Heart right ventricle (tissue), 16 donors: Measurements from ENCODE around the gene LNX2. TPM values are rescaled to one million over a fixed set of nuclear protein-coding genes. Genes with fewer than 3 reads are reported as not detected.
A peak's percentile ranks its signal among the peaks of the same experiment; 100 is the strongest.

ENCODE experiments used
- ATAC-seq, 8 donors: fragments of 200-7000 bp; cut with Tn5 transposase; one replicate each; pipeline ENCODE4 v1.9.1; 2020; ENCODE audit warnings: mild to moderate bottlenecking in 8 of 8, moderate library complexity in 8 of 8, moderate number of reproducible peaks in 1 of 8
- DNase-seq, 2 donors: peaks; one replicate each; pipeline ENCODE4 v3.0.0-alpha.2; 2020
- H3K27ac ChIP-seq, 10 donors: fragments of 200-600 bp; sonication (generic) in 2 of 10; one replicate each; pipeline versions ENCODE4 v1.5.0 to v1.8.0; 2020 to 2022; ENCODE audit warnings: mild to moderate bottlenecking in 3 of 10
- H3K27me3 ChIP-seq, 7 donors: fragments of 200-600 bp; one replicate each; pipeline ENCODE4 v1.8.0; 2021 to 2022; ENCODE audit warnings: mild to moderate bottlenecking in 2 of 7
- H3K36me3 ChIP-seq, 9 donors: fragments of 200-600 bp; sonication (generic) in 1 of 9; one replicate each; pipeline versions ENCODE4 v1.5.0 to v1.8.0; 2020 to 2022; ENCODE audit warnings: mild to moderate bottlenecking in 2 of 9
- H3K4me1 ChIP-seq, 9 donors: fragments of 200-600 bp; sonication (generic) in 1 of 9; one replicate each; pipeline versions ENCODE4 v1.5.0 to v1.8.0; 2020 to 2022; ENCODE audit warnings: mild to moderate bottlenecking in 4 of 9
- H3K4me3 ChIP-seq, 10 donors: fragments of 200-600 bp; sonication (generic) in 2 of 10; one replicate each; pipeline versions ENCODE4 v1.5.0 to v1.8.0; 2020 to 2022; ENCODE audit warnings: mild to moderate bottlenecking in 7 of 10, moderate library complexity in 2 of 10
- H3K9me3 ChIP-seq, 11 donors: fragments of 200-600 bp in 10 of 11; sonication (generic) in 2 of 11; one replicate each; pipeline versions ENCODE4 v1.5.0 to v1.8.0; 2013 to 2022; ENCODE audit warnings: mild to moderate bottlenecking in 2 of 11, control low read depth in 1 of 11, moderate library complexity in 1 of 11
- CTCF ChIP-seq, 9 donors: fragments of 200-600 bp; sonication (generic) in 2 of 9; IDR thresholded peaks; one replicate each; pipeline versions ENCODE4 v1.5.0 to v1.8.0; 2021 to 2022; ENCODE audit warnings: antibody characterized with exemption in 9 of 9, mild to moderate bottlenecking in 5 of 9, moderate library complexity in 1 of 9
- WGBS, 2 donors: extraction: QIAGEN DNeasy Blood & Tissue Kit; methylation state at CpG; one replicate each; pipeline ENCODE4 v1.1.7; 2013; ENCODE audit warnings: inconsistent platforms in 1 of 2; 5-methylcytosine and 5-hydroxymethylcytosine counted together
- intact Hi-C, 10 donors: fragments of 100-400 bp; cut with DNase I; formaldehyde crosslinking; loops; one replicate each; pipeline versions ENCODE4 v1.11.1 to v1.14.2; 2022
- polyA plus RNA-seq, 2 donors: library from polyadenylated mRNA; stranded (reverse); fragments of 200-250 nt; gene quantifications; one replicate each; pipeline ENCODE4 v1.2.3, GENCODE V29; 2013
- total RNA-seq, 10 donors: library from RNA; stranded (reverse); fragmentation: NEBNext Ultra II Directional in 3 of 10; extraction: Animal tissue kit (Norgen Biotek cat#: 25700) in 3 of 10; gene quantifications; one replicate each; pipeline versions ENCODE4 v1.2.1 to v1.2.4, GENCODE V29; 2021 to 2023
- donor health status: Arrhythmogenic right ventricular cardiomyopathy.
- donor health status: ischemic (EF 13 %, LVEDD 7.1; RV severe dilation, severe dysfunction).
- donor health status: healthy with polysubstance abuse.
- donor health status: DM: no; HTN: yes; CAD: no.
- donor health status: DM: no; HTN: no; CAD: no.
- donor health status: ischemic (EF 25% LVEDD 6.9; RV normal size, moderate dysfunction).
- donor health status: ischemic (EF 25% LVEDD 5.7; RV mildly dilated, moderate dysfunction).
- donor health status: healthy.
- donor health status: DM: yes; HTN: yes; CAD: no.
- donor health status: Ischemic cardiomyopathy.
- donor health status: ischemic (EF 35%, LVEDD 5.7; RV mildly dilated, moderate dysfunction).
- donor health status: nonischemic (EF 11% LVEDD 7.7; RV severe dilation, severe dysfunction).
- donor health status: DM: yes; HTN: yes; CAD: no.
- donor health status: PGD.
- donor health status: ischemic (EF 29% LVEDD 5.4; RV normal size, mild dysfunction).
- donor health status: nonischemic (EF 23%, LVEDD 6.1; RV moderate dilation, normal function).

LNX2 gene
- total and polyA plus RNA-seq, 12 donors: 3.5 to 22.3 (median 14.1) TPM

DNA sequence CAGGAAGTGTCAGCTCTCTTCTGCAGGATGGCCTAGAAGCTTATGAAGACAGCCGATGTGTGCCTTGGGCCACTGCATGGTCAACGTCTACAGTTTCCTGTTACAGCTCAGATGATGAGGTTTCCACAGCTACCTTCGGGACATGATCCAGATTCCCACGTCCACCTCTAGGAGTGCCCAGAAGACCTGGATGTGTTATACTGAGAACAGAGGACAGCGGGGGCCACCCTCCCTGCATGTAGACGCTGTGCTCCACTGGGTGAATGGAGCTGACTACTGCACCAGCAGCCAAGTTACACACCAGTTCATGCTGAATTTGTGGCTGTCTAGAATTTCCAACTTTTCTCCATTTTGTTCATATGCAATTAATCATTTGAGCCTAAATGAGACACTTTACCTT lies 91.4 kb downstream of the LNX2 start:
- intact Hi-C loops: loop anchor here in 1 of 10 donors (10.0 kb wide), 1 partner anchor 144 kb away; no protein-coding TSS in a partner anchor
- Histone ChIP-seq H3K27me3 (peaks cover 0 to 9% (median 0%) of the 10 kb centered on the region in 7 donors), H3K4me3 (no peak overlapping the region), H3K27ac (no peak overlapping the region), H3K36me3 (no peaks in the 10 kb centered on the region), H3K4me1 (peaks cover 0 to 8% (median 0%) of the 10 kb centered on the region in 9 donors), H3K9me3 (peaks cover 0 to 6% (median 0%) of the 10 kb centered on the region in 11 donors)
- DNase-seq (no peak), ATAC-seq (no peak)
- no peak for TF ChIP-seq CTCF (IDR thresholded peaks at IDR 0.05)
- 75 to 82% methylated on average over 6 of the region's 6 CpGs for WGBS, 2 donors

DNA sequence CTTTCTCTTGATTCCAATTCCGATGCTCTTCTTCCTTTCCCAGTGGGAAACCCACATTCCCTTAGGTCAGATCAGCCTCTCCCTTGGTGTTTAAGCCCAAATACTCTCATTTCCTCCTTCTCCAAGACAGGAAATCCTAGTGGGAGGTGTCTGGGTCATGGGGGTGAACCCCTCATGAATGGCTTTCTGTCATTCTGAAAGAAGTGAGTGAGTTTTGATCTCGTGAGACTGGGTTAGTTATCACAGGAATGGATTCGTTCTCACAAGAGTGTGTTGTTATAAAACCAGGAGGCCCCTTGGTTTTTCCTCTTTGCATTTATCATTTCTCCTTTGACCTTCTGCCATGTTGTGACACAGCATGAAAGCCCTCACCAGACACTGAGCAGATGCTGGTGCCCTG lies 93.8 kb downstream of the LNX2 start:
- Histone ChIP-seq H3K27me3 (peaks cover 0 to 17% (median 0%) of the 10 kb centered on the region in 7 donors), H3K4me1 (peaks cover 0 to 4% (median 0%) of the 10 kb centered on the region in 9 donors), H3K36me3 (no peaks in the 10 kb centered on the region), H3K27ac (no peak overlapping the region), H3K4me3 (no peak overlapping the region), H3K9me3 (peaks cover 0 to 6% (median 0%) of the 10 kb centered on the region in 11 donors)
- TF ChIP-seq CTCF (IDR thresholded peaks at IDR 0.05): no peak
- DNase-seq (no peak), ATAC-seq (no peak)
- intact Hi-C loops: loop anchor here in 1 of 10 donors (10.0 kb wide), 1 partner anchor 142 kb away; no protein-coding TSS in a partner anchor
- WGBS, 2 donors: 46 to 47% methylated on average over 3 of the region's 3 CpGs

DNA sequence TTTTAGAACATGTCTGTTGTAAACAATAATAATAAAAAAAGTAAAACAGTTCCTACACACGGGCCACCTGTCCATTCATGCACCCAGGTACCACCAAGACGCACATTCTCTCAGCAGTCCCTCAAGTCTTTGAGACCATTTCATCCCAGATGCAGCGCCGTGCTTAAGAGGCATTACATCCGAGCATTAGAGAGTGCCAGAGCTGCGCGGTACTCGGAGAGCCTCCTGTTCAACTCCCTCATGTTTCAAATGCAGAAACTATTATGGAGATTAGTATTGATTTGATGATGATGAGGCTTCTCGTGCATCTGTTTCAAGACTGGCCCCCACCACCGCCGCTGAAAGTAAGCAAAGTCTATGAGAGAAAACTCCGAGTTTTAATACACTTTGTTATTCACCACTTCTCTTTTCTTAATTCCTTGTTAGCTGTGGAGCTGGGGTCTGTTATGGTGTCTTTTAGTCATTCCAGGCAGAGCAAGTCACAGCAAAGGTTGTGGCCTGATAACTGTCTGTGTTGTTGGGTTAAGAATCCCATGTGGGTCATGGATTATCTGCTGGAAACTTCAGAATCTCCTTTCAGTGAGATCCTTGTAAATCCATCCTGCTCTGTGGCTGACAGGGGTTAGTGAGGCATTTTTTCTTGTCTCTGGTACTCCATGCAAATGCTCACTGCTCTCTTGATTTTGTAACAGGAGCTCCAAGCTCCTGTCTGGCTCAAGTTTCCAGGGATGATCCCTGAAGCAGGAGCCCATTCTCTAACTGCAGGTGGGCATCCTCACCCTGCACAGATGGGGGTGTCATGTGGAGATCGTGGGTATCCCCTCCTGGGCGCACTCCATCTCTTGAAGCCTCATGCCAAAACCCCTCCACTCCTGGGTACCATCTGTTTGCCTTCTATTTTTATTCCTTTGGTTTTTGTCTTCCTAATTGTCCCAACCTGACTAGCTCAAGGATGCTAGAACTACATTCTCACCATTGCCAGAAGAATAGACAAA lies 95.1 kb downstream of the LNX2 start:
- Histone ChIP-seq H3K27ac (no peak overlapping the region), H3K36me3 (no peaks in the 10 kb centered on the region), H3K4me3 (no peak overlapping the region), H3K4me1 (peaks cover 0 to 4% (median 0%) of the 10 kb centered on the region in 9 donors), H3K9me3 (peaks cover 0 to 6% (median 0%) of the 10 kb centered on the region in 11 donors), H3K27me3 (peaks cover 0 to 24% (median 0%) of the 10 kb centered on the region in 7 donors)
- DNase-seq: no peak
- TF ChIP-seq CTCF (IDR thresholded peaks at IDR 0.05): no peak
- intact Hi-C loops: loop anchor here in 1 of 10 donors (10.0 kb wide), 1 partner anchor 140 kb away; no protein-coding TSS in a partner anchor
- WGBS, 2 donors: 88 to 90% methylated on average over 14 of the region's 14 CpGs
- ATAC-seq: no peak

DNA sequence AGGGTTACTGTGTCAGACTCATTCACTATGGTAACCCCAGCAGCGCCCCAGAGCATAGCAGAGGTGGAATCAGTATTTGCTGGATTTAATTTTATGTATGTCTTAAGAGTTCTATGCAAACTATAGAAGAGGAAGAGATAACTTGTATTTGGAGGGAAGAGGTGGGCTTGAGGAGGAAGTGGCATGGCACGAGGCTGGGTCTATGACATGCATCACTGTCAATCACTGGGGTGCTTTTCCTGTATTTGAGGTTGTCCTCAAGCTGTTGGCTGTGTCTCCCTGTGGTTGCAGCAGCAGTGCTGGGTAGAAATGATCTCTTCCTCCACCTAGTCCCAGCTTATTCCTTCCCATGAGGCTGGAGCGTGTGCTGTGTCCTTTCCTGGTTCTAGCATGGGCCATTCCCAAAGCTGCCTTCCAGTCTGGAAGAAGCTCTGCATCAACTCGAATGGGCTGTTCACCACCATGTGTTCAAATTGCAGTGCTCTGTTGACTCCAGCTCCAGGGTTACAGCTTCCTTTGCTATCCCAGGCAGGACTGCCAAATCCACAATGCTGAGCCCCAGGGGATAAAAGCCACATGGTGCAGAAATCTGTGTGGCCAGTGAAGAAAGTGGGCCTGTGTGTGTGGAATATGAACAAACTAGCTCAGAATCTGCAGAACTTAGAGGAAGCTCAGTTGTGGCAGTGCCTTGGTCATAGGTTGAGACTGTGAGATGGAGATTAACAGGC lies 96.8 kb downstream of the LNX2 start:
- H3K27ac ChIP-seq: no peak overlapping the region
- peaks cover 0 to 30% (median 0%) of the 10 kb centered on the region in 7 donors for H3K27me3 ChIP-seq
- H3K4me3 ChIP-seq: no peak overlapping the region
- peaks cover 0 to 4% (median 0%) of the 10 kb centered on the region in 9 donors for H3K4me1 ChIP-seq
- H3K9me3 ChIP-seq: peaks cover 0 to 6% (median 0%) of the 10 kb centered on the region in 11 donors
- TF ChIP-seq CTCF (IDR thresholded peaks at IDR 0.05): no peak
- intact Hi-C loops: loop anchor here in 1 of 10 donors (10.0 kb wide), 1 partner anchor 139 kb away; no protein-coding TSS in a partner anchor
- ATAC-seq: peak in 3 of 8 donors; percentile 27 to 71 (median 51)
- WGBS, 2 donors: 64 to 65% methylated on average over 4 of the region's 4 CpGs
- peak in 1 of 2 donors; percentile 23 for DNase-seq
- H3K36me3 ChIP-seq: no peaks in the 10 kb centered on the region
